DMS114 treated with DMSO at 0.1 percent for 48 hours (cell line): ENCODE data around the gene ENG.
"Not testable (repeated sequence)": the region's sequence is repeated elsewhere in the genome, so short reads cannot be mapped to it uniquely, and the experiment has no call there.

Source experiments
- DNase-seq: peaks from one replicate; lab custom pipeline; 2025; ENCODE audit not compliant: unreplicated experiment; lab: John Stamatoyannopoulos, UW

ENG gene

GRCh38 chr9:127794001-127794791, 60.3 kb downstream of the ENG start:
- no peak for DNase-seq

DNA sequence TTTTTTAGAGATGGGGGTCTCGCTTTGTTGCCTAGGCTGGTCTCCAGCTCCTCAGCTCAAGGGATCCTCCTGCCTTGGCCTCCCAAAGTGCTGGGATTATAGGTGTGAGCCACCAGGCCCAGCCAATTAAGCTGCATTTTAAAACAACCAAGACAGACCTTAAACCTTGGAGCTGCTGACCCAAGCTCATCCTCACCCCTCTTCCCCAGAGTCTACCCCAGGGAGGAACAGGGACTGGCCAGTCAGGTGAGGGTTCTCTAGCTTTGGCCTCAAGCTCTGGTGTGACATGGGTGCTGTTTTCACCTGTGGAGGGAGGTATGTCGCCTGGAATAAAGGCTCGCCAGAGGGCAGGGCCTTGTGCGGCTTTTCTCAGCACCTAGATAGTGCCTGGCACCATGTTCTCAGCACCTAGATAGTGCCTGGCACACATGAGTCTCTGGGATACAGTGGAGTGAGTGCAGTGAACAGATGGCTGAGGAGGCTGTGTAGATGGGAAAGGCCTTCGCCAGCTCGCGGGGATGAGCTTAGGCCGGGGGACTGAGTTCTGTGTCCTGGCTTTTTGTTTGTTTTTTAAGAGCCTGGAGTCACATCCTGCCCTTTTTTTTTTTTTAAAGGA, 61.3 kb downstream of the ENG start:
- no peak for DNase-seq

GRCh38 chr9:127792417-127793031, 61.9 kb downstream of the ENG start:
- no peak for DNase-seq

GRCh38 chr9:127791085-127791484, 63.4 kb downstream of the ENG start:
- DNase-seq, result no peak

DNA sequence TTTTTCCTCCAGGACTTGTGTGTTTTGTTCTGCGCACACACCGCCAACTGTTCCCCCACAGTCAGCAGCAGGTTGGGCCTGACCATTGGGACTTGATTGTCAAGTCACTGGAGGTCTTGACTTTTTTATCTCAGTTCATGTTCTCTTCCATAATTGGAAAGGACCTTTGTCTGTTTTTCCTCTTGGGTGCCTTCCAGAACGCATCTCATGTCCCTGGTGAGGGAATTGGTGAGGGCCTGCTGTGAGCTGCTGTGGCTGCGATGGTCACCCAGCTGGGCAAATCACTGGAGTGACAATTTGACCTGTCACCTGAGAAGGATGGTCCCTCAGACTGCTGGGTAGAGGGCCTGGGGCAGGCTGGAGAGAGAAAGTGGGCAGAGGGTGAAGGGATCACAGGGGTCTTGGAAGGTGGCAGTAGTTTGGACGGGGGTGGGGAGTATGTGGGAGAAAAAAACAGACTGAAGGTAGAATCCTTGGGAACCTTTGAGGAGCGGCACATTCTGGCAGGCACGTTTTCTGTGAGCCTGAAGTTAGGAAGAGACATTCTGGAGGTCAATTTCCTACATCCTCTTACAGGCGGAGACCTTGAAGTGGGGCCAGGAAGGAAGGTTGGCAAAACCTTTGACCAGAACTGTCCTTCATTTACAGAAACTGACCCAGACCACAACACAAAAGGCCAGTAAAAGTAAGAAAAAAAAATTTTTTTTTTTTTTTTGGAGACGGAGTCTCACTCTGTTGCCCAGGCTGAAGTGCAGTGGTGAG, 64.2 kb downstream of the ENG start:
- DNase-seq, result no peak

DNA sequence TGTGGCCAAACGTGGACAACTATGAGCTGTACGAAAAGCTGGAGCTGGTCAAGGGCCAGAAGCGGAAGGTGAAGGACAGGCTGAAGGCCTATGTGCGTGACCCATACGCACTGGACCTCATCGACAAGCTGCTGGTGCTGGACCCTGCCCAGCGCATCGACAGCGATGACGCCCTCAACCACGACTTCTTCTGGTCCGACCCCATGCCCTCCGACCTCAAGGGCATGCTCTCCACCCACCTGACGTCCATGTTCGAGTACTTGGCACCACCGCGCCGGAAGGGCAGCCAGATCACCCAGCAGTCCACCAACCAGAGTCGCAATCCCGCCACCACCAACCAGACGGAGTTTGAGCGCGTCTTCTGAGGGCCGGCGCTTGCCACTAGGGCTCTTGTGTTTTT, 65.3 kb downstream of the ENG start:
- no peak for DNase-seq

- no peak for DNase-seq
These were observed 66.0 kb downstream of the ENG start for GRCh38 chr9:127788337-127789011.

GRCh38 chr9:127786773-127787104, 67.7 kb downstream of the ENG start:
- DNase-seq, result no peak

GRCh38 chr9:127785933-127786772, 68.3 kb downstream of the ENG start, which contains the start of gene CDK9:
TSS of gene CDK9 (plus strand) at chr9:127786034. CDS start at chr9:127786149, 115 bp downstream.
- DNase-seq, result peak; percentile 54

GRCh38 chr9:127785023-127785932, 69.2 kb downstream of the ENG start:
- DNase-seq, result peak; percentile 49

DNA sequence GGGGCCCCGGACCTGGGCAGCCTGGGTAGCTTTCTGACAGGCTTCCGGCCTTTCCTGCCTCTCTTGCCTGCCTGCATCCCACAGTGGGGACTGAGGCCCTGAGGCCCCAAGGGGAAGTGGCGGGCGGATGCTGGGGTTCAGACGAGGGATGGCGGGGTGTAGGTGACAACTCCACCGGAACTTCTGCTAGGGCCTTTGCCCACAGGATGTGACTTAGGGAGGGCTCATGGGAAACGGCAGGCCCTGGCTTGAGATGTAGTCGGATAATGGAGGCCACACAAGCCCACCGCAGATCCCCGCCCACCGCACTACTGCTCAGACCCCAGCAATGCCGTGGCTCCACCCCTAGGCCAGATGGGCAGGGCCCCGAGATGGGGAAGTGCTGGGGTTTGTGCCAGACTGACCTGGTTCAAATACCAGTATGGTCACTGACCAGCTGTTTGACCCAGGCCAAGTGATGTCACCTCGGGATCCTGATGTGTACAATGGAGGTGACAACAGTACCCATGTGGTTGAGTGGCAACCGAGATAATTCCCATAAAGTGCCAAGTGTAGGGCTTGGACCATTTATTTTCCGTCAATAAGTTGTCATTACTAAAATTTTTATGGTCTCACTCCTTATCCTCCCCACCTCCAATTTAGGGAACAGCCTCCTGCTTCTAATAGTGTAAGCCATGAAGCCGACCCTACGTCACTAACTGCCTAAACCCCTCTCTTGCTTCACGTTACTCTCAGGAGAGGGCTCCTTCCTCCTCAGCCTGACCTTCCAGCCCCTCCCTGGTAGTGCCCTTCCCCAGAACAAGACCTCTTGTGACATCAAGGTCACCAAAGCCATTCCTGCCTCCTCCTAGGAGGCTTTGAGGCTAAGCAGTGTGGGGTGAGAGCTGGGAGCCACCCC, 71.1 kb downstream of the ENG start:
- DNase-seq, result no peak

DNA sequence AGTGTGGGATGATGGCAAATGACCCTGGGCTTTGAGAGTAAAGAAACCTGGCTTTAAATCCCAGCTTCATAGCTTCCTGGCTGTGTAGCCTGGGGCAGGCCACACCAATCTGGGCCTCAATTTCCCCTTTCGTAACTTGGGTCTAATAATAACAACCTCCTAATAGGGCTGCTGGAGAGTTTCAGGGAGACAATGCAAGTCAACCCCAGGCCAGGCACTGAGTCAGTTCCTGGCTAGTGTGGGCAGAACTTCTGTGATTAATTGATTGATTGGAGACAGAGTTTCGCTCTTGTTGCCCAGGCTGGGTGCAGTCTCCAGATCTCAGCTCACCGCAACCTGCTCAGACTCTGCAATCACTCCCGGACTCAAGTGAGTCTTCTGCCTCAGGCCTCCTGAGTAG, 72.7 kb downstream of the ENG start:
- DNase-seq, result no peak

DNA sequence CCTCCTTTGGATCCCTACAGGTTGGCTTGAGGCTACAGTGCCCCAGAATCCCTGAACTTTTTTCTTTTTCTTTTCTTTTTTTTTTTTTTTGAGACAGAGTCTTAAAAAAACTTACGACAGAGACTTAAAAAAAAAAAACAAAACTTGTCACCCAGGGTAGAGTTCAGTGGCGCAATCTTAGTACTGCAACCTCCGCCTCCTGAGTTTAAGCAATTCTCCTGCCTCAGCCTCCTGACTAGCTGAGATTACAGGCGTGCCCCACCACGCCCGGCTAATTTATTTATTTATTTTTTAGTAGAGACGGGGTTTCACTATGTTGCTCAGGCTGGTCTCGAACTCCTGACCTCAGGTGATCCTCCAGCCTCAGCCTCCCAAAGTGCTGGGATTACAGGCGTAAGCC, 73.5 kb downstream of the ENG start:
- DNase-seq, result not testable (repeated sequence)

DNA sequence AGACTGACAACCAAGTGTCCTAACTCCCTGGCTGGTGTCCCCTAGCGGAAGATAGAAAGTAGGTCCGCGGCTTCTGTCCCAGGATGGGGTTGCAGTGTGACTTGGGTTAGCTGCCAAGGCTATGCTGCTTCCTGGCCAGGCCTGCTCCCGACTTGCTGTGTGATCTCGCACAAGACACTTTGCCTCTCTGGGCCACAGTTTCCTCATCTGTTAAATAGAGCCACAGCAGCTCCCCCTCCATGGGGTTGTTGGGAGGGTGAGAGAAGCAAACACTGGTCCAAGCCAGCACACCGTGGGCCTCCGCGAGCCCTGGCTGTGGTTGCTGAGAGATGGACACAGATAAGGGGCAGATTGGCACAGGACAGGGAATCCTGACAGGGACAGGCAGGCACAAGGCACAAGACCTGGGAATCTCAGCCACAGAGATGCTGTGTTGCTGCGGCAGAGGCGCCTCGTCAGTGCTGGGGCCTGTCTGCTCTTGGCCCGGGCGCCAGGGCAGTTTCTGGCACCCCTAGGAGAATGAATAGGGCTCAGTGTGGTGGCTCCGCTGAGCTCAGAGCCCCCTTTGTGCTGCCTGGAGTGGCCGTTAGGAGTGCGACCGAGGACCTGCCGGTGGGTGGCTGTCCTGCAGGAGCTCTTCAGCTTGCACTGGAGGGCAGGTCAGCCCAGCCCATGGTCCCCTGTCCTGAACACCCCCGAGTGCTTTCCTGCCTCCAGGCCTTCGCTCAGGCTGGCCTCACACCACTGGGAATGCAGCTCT, 74.2 kb downstream of the ENG start:
- DNase-seq, result no peak

- DNase-seq, result no peak
These were observed 75.1 kb downstream of the ENG start for GRCh38 chr9:127779136-127779981.
